HG02938 (cell line): ENCODE results near the gene MATR3.
"Not testable (repeated sequence)": the region's sequence is repeated elsewhere in the genome, so short reads cannot be mapped to it uniquely, and the experiment has no call there.

Experiments
- ATAC-seq: cut with Tn5 transposase; IDR thresholded peaks from one replicate; pipeline ENCODE4 v1.9.1; 2021; ENCODE audit warnings: mild to moderate bottlenecking, moderate library complexity; ENCODE audit not compliant: unreplicated experiment

The MATR3 gene

DNA sequence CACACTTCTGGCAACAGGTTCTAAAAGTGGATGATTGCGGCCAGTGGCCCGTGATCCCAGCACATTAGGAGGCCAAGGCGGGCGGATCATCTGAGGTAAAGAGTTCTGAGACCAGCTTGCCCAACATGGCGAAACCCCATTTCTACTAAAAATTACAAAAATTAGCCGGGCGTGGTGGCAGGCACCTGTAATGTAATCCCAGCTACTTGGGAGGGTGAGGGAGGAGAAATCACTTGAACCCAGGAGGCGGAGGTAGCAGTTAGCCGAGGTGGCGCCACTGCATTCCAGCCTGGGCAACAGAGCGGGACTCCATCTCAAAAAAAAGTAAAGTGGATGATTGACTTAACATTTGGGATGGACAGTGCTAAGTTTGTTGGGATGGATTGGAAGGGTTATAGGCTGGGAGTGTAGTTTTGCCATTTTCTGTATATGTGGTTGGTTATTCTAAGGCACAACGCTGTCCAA lies 3.4 kb downstream of the MATR3 start:
- ATAC-seq = no peak

DNA sequence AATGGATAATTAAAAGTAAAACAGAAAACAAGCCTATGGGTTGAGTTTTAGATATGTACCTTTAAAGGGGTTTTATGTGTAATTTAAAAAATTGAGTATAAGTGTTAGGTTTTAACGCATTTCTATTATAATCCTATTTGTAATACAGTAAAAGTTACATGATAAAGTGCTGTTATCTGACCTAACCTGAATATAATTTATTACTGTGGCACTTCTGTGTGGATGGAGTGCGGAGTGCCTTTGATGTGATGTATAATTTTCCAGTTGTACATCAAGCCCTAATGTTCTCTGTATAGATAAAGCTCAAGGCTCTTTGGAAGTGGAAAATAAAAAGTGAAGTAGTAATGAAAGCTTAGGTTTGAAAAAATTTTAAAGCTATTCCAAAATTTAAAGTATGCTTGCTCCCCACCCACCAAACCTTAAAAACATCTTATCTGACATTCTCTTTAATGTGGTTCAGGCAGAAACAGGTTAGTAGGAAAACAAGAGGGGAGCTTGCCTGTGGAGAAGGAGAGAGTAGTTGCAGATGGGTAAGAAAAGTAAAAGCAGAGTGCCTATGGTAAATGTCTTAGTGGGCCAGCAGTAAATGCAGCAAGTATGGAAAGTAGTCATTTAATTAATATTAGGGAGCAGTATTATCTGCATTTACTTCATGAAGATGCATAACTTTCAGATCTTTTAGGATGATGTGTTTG lies 4.0 kb downstream of the MATR3 start:
- no peak for ATAC-seq

DNA sequence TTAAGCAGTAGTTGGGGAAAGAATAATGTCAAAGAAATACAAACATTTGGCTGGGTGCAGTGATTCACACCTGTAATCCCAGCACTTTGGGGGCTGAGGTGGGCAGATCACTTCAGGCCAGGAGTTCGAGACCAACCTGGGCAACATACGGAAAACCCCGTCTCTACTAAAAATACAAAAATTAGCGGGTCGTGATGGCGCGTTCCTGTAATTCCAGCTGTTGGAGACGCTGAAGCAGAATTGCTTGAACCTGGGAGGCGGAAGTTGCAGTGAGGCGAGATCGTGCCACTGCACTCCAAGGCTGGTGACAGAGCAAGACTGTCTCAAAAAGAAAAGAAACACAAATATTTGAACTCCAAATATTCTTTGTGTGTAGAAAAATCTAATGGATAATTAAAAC lies 4.7 kb downstream of the MATR3 start:
- no peak for ATAC-seq

DNA sequence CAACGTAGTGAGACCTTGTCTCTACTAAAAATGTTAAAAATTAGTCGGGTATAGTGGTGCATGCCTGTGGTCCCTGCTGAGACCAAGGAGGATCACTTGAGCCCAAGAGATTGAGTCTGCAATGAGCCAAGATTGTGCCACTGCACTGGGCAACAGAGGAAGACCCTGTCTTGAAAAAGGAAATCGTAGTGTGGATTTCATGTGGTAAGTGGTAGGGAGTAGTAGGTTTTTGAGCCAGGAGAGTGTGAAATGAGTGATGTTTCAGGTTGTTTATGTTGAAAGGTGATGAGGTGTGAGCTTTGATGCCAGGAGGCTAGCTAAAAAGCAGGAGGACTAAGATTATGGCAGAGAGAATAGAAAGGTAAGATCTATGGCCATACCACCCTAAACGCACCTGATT lies 5.9 kb downstream of the MATR3 start:
- no peak for ATAC-seq

DNA sequence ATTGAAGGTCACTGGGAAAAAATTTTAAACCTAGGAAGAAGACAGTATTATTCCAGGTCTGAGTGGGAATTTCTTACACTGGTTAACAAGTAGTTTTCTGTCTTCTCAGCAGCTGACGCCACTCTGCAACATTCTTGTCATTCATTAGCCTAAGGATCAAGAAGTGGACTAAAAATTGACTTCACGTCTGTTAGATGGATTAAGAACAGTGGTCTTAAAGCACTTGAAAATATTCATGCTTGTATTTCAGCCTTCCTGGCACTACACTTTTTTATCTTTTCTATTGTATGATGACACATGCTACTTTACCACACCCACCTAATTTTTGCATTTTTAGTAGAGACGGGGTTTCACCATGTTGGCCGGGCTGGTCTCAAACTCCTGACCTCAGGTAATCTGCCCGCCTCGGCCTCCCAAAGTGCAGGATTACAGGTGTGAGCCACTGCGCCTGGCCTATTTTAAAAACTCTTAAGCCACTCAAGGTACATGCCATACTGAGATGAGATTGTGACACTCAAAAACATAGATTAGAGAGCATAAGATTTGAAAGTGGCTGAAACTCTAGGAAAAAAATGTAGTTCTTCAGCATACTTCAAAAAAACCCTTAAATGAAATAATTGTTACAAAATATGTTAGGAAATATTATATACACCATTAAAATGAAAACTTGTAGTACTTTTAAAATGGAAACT lies 8.4 kb downstream of the MATR3 start:
- ATAC-seq = no peak

DNA sequence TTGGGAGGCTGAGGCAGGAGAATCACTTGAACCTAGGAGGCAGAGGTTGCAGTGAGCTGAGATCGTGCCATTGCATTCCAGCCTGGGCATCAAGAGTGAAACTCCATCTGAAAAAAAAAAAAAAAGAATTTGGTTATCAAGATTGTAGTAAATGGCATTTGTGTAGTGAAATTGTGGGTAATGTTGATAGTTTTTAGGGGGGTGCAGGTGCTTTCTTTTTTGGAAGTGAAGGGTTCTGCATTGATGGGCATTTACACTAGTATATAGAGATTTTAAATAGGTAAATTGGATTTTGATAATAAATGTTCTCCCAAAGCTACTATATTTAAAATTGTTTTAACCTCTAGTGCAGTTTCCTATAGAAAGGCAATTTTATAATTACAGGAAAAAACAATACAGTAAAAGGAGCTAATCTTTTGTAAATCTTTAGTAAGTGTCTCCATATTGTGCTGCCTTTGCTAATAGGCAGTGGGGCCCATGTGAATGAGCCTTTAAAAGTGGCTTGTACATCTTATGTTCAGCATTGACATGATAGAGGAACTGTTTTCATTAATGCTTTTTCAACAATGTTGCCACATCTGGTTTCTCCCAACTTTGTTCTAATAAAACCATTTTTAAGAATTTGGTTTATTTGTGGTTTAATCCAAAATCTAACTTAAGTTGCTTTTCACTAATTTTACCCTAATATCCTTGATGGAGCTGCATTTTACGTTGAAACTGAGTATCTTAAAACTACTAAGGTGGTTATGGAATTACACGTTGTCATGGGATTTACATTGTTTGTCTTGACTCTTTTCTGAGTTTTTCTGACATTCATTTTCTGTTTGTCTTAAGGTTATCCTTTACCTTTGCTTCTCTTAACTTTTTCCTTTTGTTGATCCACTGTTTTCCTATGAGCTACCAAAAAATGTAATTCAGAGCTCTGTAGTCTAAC lies 11.1 kb downstream of the MATR3 start:
- no peak for ATAC-seq

DNA sequence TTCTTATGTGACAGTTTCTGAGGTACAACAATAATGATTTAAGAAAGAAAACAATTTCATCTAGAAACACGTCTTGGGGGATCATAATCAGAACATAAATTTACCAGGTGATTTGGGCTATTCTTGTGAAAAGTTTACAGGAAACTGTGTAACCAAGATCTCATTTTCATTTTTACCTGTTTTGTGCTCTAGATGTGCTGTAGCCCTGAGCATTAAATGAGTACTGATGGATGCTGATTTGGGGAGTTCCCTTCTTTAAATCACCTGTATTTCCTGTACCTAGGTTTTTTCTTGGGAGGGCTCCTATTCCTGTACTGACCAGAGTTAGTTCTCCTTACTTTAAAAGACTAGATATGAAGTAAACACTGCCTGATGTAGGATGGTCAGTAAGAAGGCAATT lies 12.7 kb downstream of the MATR3 start:
- ATAC-seq = no peak

DNA sequence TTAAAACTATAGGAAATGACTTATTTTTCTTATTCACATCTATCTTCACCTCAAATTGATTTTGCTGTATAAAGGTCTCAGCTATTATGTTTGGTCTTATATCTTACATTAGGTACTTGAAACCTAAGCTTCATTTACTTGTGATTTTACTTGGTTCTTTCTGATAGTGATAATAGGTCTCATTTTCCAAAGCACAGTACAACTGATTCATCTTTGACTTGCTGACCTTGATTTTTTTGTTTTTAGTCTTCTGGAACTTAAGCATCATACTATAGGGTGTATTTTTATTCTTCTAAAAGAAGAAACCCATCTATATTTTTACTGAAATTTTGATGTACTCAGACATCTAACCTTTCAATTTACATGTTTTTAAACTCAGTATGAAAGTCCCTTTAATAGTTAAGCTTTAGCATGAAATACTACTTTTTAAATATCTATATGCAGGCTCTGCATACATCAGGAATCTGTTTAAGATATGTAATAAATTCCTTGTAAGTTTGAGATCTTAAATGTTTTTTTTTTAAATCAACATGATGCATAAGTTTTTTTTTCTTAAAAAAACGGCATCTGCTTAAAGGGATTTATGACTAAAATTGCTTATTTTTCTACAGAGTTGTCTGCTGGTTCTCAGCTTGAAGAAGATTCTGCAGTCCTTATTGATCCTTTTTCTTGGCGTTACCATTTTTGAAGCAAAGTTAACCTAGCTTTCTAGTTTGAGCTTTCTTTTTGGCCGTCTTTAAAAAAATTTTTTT lies 13.3 kb downstream of the MATR3 start:
- ATAC-seq = no peak

DNA sequence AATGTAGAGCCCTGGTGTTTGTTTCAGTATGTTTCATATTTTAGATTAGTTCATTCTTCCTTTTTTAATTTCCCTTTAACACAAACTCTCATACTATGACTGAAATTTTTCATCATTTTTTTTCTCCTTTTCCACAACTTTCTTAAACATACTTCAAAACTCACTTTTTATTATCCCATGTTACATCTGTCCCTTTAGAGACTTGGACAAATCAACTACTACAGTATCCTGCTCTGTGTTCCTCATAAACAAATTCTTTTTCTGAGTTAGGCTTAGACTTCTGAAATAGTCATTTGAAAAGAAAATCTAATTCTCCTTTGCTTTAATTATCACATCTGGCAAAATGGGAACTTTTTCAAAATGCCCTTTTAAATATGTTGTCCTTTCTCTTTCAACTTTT lies 15.3 kb downstream of the MATR3 start:
- ATAC-seq = no peak

DNA sequence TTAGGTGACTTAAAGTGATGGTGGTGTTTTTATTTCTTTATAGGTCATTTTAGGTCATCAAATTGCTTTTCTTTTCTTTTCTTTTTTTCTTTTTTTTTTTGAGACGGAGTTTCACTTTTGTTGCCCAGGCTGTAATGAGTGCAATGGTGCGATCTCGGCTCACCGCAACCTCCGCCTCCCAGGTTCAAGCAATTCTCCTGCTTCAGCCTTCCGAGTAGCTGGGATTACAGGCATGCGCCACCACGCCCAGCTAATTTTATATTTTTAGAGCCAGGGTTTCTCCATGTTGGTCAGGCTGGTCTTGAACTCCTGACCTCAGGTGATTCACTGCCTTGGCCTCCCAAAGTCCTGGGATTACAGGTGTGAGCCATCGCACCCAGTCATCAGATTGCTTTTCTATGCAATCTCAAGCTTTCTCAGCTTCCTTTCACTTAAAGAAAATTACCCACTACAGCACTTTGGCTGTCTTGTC lies 17.2 kb downstream of the MATR3 start:
- not testable (repeated sequence) for ATAC-seq

DNA sequence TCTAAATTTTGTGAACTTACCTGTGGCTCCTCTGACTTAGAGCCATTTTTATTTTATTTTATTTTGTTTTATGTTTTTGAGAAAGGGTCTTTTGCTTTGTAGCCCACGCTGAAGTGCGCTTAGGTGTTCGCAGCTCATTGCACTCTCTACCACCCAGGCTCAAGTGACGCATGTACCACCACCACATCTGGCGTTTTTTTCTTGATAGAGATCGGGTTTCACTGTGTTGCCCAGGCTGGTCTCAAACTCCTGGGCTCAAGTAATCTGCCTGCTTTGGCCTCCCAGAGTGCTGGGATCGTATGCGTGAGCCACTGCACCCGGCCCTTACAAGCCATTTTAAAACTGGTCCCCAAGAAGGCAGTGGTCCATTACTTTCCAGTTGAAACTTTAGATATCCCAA lies 18.5 kb downstream of the MATR3 start:
- no peak for ATAC-seq

DNA sequence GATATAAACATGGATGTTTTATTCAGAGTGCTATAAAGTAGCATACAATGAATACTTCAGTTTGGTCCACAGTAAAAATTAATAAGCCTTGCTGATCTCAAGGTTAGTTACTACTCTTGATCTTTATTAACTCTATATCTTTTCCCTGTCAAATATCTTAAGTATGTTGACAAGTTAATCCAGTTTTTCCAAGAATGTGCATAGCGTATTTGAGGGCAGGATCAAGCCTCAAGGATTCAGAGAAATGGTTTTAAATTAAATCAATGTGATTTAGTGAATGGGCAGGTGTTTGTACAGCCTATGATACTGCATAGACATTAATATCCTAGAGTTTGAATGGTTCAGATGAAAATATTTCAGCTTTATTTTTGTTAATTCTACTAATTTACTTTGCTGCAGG lies 20.7 kb downstream of the MATR3 start:
- no peak for ATAC-seq

DNA sequence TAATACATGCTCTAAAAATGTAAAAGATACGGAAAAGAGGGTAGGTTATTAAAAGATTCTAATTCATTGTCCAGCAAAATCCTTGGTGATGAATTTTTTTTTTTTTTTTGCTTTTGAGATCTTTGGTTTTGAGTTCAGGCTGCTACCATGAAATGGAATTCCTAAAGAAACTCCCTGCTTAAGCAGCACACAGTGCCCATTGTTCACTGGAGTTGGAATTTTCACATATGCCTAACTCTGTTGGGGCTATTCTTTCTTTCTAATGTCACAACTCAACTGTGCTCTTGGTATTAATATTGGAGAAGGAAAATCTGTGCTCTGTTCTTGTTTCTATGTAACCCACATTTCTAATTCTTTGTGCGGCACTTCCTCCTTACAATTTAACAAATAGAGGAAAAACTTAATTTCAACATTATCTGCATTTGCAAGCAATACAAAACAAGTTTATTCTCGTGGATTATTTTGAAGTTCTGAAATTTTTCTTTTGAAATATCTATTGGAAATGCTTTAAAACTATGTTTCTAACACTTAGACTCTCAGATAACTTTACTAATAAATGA lies 21.6 kb downstream of the MATR3 start:
- no peak for ATAC-seq

DNA sequence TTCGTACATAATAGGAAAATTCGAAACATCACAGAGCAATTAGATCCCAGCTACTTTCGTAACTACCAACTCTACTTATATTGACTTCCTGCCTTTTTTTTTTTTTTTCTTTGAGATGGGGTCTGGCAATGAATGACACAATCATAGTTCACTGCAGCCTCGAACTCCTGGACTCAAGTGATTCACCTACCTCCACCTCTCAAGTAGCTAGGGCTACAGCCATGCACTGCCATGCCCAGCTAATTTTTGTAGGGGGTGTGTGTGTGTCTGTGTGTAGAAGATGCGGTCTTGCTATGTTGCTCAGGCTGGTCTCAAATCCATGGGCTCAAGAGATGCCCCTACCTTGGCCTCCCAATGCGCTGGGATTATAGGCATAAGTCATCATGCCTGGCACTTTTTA lies 42.3 kb downstream of the MATR3 start:
- no peak for ATAC-seq

DNA sequence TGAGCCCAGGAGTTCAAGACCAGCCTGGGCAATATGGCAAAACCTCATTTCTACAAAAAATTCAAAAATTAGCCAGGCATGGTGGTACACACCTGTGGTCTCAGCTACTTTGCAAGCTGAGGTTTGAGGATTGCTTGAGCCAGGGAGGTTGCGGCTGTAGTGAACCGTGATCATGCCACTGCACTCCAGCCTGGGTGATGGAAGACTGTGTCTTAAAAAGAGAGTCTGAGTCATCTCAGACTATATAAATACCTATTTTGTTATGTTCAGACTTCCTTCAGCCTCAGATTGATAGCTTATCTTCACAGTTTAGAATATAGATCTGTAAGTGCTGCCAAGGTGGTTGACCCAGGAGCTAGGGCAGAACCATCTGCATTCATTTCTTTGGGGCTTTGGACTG lies 46.5 kb downstream of the MATR3 start:
- ATAC-seq = no peak

DNA sequence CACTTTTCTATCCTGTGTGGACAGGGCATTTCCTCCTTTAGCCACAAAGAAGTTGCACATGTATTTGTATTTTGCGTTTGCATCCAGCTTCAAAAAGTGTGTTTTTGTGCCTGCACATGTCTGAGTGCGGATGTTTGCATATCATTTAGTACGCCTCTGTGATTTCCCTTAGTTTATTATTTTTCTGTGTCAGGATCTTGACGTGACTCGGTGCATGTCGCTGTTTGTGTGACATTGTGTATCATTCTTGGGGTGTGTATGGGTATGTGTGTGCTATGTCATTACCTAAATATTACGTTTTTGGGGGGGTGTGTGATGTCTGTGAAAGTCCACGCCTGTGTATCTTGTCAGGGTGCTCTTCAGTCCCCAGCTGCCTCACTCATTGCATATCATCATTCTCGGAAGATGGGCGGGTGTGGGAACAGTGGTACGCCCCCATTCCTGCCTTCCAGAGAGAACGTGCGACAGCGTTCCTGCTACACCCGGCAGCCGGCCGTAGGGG lies 47.7 kb downstream of the MATR3 start:
- peak; percentile 25 for ATAC-seq

DNA sequence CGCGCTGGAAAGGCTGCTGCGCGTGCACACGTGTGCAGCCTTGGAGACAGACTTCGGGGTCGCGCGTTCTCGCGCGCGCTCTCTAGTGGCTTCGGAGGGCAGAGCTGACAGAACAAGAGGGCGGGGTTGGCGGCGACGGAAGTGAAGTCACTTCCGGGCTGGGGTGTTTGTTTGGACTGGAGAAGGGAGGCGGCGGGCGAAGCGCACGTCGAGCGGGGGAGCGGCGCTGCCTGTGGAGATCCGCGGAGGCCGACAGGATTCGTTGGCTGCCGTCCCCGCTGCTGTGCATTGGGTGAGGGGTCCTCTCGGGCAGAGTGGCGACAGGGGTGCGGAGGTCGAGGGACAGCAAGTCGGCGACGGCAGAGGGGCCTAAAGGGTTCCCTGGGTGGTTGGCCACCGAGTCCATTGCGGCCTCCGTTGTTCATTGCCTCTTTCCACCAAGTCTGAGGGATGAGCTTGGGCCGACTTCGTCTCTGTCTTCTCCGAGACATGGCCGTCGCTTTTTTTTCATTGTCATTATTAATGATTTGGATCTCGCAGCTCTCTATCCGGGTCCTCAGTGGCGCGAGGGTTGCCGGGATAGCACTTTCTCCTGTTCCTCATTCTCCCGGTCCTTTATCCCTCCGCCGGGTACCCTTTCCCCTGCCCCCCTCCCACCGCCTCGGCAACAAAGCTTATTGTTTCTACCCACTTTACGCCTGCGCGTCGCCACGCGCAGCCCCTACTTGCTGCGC lies 48.3 kb downstream of the MATR3 start, which contains the start of gene PAIP2:
TSS of gene PAIP2 (plus strand) at position 166 of the 734 bp plus-strand sequence. CDS start 21,931 bp downstream, outside the sequence.
- peak; percentile 89 for ATAC-seq

DNA sequence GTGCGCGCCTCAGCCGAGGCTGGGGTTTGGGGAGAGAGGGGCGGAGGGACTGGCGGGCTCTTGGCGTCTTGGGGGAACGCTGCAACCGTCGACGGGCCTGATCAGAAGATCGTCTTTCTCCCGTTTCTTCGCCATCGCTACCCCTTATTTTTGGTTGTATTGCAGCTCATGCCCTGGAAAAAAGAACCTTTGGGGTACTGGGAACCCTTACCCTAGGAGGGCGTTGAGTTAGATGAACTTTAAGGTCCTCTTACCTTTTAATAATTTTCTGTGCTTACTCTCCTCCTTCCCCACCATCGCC lies 48.8 kb downstream of the MATR3 start:
- ATAC-seq = peak; percentile 44

DNA sequence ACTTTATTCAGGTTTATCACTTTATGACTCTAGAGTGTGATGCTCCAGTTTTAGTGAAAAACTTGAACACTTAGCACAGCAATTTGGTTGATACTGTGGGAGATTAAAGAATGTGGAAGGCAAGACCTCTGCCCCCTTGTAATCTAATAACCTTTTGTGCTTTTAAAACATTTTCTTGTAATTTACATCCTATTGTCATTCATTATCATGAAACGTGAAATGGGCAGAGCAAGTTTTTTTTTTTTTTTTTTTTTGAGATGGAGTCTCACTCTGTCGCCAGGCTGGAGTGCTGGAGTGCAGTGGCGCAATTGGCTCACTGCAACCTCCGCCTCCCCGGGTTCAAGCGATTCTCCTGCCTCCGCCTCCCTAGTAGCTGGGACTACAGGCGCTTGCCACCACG lies 49.9 kb downstream of the MATR3 start:
- ATAC-seq = no peak

DNA sequence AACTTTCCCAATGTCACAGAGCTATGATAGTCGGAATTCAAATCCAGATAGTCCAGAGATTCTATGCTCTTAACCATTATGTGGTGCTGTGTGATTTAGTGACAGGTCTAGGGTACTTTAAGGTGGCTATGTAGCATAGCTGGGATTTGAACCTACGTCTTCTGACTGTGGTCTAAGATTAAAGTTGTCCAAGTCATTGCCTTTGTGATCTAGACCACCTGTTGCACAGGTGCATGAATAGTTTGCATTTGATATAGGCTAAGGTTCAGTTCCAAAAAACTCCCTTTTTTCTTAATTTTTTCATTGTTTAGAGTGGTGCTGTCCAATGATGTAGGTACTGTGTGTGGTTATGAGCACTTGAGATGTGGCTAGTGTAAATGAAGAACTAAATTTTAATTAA lies 50.6 kb downstream of the MATR3 start:
- ATAC-seq = no peak
